ENCODE measurements around the gene LOXHD1.

Gene LOXHD1

GRCh38 chr18:46449499-46449898 is 207.5 kb downstream of the LOXHD1 start:
- DNase-seq (ENCODE audit: low read depth in 1 of 2, low spot score in 1 of 2), result no peak

- DNase-seq (ENCODE audit: low read depth in 1 of 2, low spot score in 1 of 2), result no peak
Observed at GRCh38 chr18:46449033-46449432, 208.0 kb downstream of the LOXHD1 start.

- no peak for DNase-seq (ENCODE audit: low read depth in 1 of 2, low spot score in 1 of 2)
Observed at GRCh38 chr18:46448347-46448746, 208.7 kb downstream of the LOXHD1 start.

GRCh38 chr18:46447792-46448191 is 209.2 kb downstream of the LOXHD1 start:
- no peak for DNase-seq (ENCODE audit: low read depth in 1 of 2, low spot score in 1 of 2)

- no peak for DNase-seq (ENCODE audit: low read depth in 1 of 2, low spot score in 1 of 2)
Observed at GRCh38 chr18:46447323-46447722, 209.7 kb downstream of the LOXHD1 start.

- DNase-seq (ENCODE audit: low read depth in 1 of 2, low spot score in 1 of 2), result no peak
Observed at GRCh38 chr18:46445522-46446313, 211.3 kb downstream of the LOXHD1 start.

GRCh38 chr18:46439037-46439436 is 218.0 kb downstream of the LOXHD1 start:
- DNase-seq (ENCODE audit: low read depth in 1 of 2, low spot score in 1 of 2), result no peak

- no peak for DNase-seq (ENCODE audit: low read depth in 1 of 2, low spot score in 1 of 2)
Observed at GRCh38 chr18:46437061-46437460, 220.0 kb downstream of the LOXHD1 start.

- no peak for DNase-seq (ENCODE audit: low read depth in 1 of 2, low spot score in 1 of 2)
Observed at GRCh38 chr18:46436621-46437020, 220.4 kb downstream of the LOXHD1 start.

- no peak for DNase-seq (ENCODE audit: low read depth in 1 of 2, low spot score in 1 of 2)
Observed at GRCh38 chr18:46435031-46435430, 222.0 kb downstream of the LOXHD1 start.

GRCh38 chr18:46434629-46435028 is 222.4 kb downstream of the LOXHD1 start:
- no peak for DNase-seq (ENCODE audit: low read depth in 1 of 2, low spot score in 1 of 2)

- DNase-seq (ENCODE audit: low read depth in 1 of 2, low spot score in 1 of 2), result no peak
Observed at GRCh38 chr18:46433121-46433826, 223.7 kb downstream of the LOXHD1 start.

GRCh38 chr18:46431522-46432171 is 225.4 kb downstream of the LOXHD1 start:
- no peak for DNase-seq (ENCODE audit: low read depth in 1 of 2, low spot score in 1 of 2)

GRCh38 chr18:46429649-46430224 is 227.3 kb downstream of the LOXHD1 start:
- DNase-seq (ENCODE audit: low read depth in 1 of 2, low spot score in 1 of 2), result no peak

- no peak for DNase-seq (ENCODE audit: low read depth in 1 of 2, low spot score in 1 of 2)
Observed at GRCh38 chr18:46429130-46429529, 227.9 kb downstream of the LOXHD1 start.

GRCh38 chr18:46428368-46428767 is 228.7 kb downstream of the LOXHD1 start:
- DNase-seq (ENCODE audit: low read depth in 1 of 2, low spot score in 1 of 2), result no peak

- no peak for DNase-seq (ENCODE audit: low read depth in 1 of 2, low spot score in 1 of 2)
Observed at GRCh38 chr18:46427216-46427995, 229.6 kb downstream of the LOXHD1 start.

All from activated CD4-positive, alpha-beta T cell treated with anti-CD3 and anti-CD28 coated beads, Interleukin-2, amount 50 U/mL, for 24 hours (primary cell).